ENCODE measurements around the gene TYW5.

Gene TYW5

GRCh38 chr2:199975273-199975895 lies 20.1 kb upstream of the TYW5 start:
- no peak overlapping the region for H2AK5ac ChIP-seq (ENCODE audit: low read depth, low read length)
- no peak overlapping the region for H4K91ac ChIP-seq (ENCODE audit: low read depth, low read length, poor library complexity)
- no peak overlapping the region for H3K27ac ChIP-seq (replicated peaks; ENCODE audit: low read length)
- H3K36me3 ChIP-seq (replicated peaks in 1 of 2; ENCODE audit: control insufficient read depth in 2 of 2, insufficient read depth in 2 of 2, low read length in 2 of 2), result peaks cover 0 to 7% of the 10 kb centered on the region in 2 donors
- no peak overlapping the region for H2BK120ac ChIP-seq (ENCODE audit: low read depth, low read length)
- H3K4me1 ChIP-seq (ENCODE audit: control insufficient read depth in 2 of 2, insufficient read depth in 1 of 2, low read depth in 1 of 2, low read length in 2 of 2), result peaks cover 2 to 4% of the 10 kb centered on the region in 2 donors
- H2BK12ac ChIP-seq (ENCODE audit: low read length), result no peak overlapping the region
- no peak overlapping the region for H3K18ac ChIP-seq (ENCODE audit: low read length)
- no peaks in the 10 kb centered on the region for H3K9me3 ChIP-seq (replicated peaks in 1 of 2; ENCODE audit: control insufficient read depth in 2 of 2, insufficient read depth in 1 of 2, low read depth in 1 of 2, low read length in 2 of 2)
- no peak overlapping the region for H3K4me3 ChIP-seq (ENCODE audit: low read length in 2 of 2)
- H3K4me2 ChIP-seq (ENCODE audit: insufficient read depth, low read length, poor library complexity, severe bottlenecking), result no peak overlapping the region
- WGBS, 2 donors (ENCODE audit: extremely low coverage in 2 of 2, insufficient read length in 2 of 2, insufficient replicate concordance in 1 of 2), result no CpG with 5 or more reads among the region's 3 CpGs
- no peak overlapping the region for H3K4ac ChIP-seq (ENCODE audit: low read length)
- DNase-seq (ENCODE audit: low spot score), result no peak
- no peak overlapping the region for H3K23ac ChIP-seq (ENCODE audit: low read depth, low read length, poor library complexity)
- H2BK15ac ChIP-seq (ENCODE audit: low read length), result no peak overlapping the region
- H2BK5ac ChIP-seq (ENCODE audit: low read length), result no peak overlapping the region
- no peak overlapping the region for H2AFZ ChIP-seq (ENCODE audit: low read length)
- no peak overlapping the region for H3K14ac ChIP-seq (ENCODE audit: low read length)
- no peak overlapping the region for H3K9ac ChIP-seq (ENCODE audit: low read depth, low read length, poor library complexity)
- no peak overlapping the region for H4K8ac ChIP-seq (ENCODE audit: low read depth, low read length)
- no peaks in the 10 kb centered on the region for H3K79me1 ChIP-seq (ENCODE audit: low read depth, low read length)
- H3K27me3 ChIP-seq (ENCODE audit: control insufficient read depth in 3 of 3, insufficient read depth in 3 of 3, low read depth in 1 of 3, low read length in 3 of 3), result no peaks in the 10 kb centered on the region

- H2AK5ac ChIP-seq (ENCODE audit: low read depth, low read length), result no peak overlapping the region
- no peak overlapping the region for H3K4ac ChIP-seq (ENCODE audit: low read length)
- no peak overlapping the region for H4K91ac ChIP-seq (ENCODE audit: low read depth, low read length, poor library complexity)
- H3K79me1 ChIP-seq (ENCODE audit: low read depth, low read length), result no peaks in the 10 kb centered on the region
- no peak overlapping the region for H4K8ac ChIP-seq (ENCODE audit: low read depth, low read length)
- H3K4me2 ChIP-seq (ENCODE audit: insufficient read depth, low read length, poor library complexity, severe bottlenecking), result no peak overlapping the region
- H3K9ac ChIP-seq (ENCODE audit: low read depth, low read length, poor library complexity), result no peak overlapping the region
- H2BK15ac ChIP-seq (ENCODE audit: low read length), result no peak overlapping the region
- H3K27me3 ChIP-seq (ENCODE audit: control insufficient read depth in 3 of 3, insufficient read depth in 3 of 3, low read depth in 1 of 3, low read length in 3 of 3), result no peaks in the 10 kb centered on the region
- H3K4me3 ChIP-seq (ENCODE audit: low read length in 2 of 2), result no peak overlapping the region
- H2AFZ ChIP-seq (ENCODE audit: low read length), result no peak overlapping the region
- no peak for DNase-seq (ENCODE audit: low spot score)
- no CpG with 5 or more reads among the region's 2 CpGs for WGBS, 2 donors (ENCODE audit: extremely low coverage in 2 of 2, insufficient read length in 2 of 2, insufficient replicate concordance in 1 of 2)
- no peak overlapping the region for H2BK5ac ChIP-seq (ENCODE audit: low read length)
- H2BK12ac ChIP-seq (ENCODE audit: low read length), result no peak overlapping the region
- H3K4me1 ChIP-seq (ENCODE audit: control insufficient read depth in 2 of 2, insufficient read depth in 1 of 2, low read depth in 1 of 2, low read length in 2 of 2), result no peaks in the 10 kb centered on the region
- no peak overlapping the region for H3K27ac ChIP-seq (replicated peaks; ENCODE audit: low read length)
- peaks cover 0 to 12% of the 10 kb centered on the region in 2 donors for H3K36me3 ChIP-seq (replicated peaks in 1 of 2; ENCODE audit: control insufficient read depth in 2 of 2, insufficient read depth in 2 of 2, low read length in 2 of 2)
- no peak overlapping the region for H3K23ac ChIP-seq (ENCODE audit: low read depth, low read length, poor library complexity)
- H3K14ac ChIP-seq (ENCODE audit: low read length), result no peak overlapping the region
- no peaks in the 10 kb centered on the region for H3K9me3 ChIP-seq (replicated peaks in 1 of 2; ENCODE audit: control insufficient read depth in 2 of 2, insufficient read depth in 1 of 2, low read depth in 1 of 2, low read length in 2 of 2)
- no peak overlapping the region for H3K18ac ChIP-seq (ENCODE audit: low read length)
- H2BK120ac ChIP-seq (ENCODE audit: low read depth, low read length), result no peak overlapping the region
Measured at GRCh38 chr2:199973703-199974102, 18.4 kb upstream of the TYW5 start.

DNA sequence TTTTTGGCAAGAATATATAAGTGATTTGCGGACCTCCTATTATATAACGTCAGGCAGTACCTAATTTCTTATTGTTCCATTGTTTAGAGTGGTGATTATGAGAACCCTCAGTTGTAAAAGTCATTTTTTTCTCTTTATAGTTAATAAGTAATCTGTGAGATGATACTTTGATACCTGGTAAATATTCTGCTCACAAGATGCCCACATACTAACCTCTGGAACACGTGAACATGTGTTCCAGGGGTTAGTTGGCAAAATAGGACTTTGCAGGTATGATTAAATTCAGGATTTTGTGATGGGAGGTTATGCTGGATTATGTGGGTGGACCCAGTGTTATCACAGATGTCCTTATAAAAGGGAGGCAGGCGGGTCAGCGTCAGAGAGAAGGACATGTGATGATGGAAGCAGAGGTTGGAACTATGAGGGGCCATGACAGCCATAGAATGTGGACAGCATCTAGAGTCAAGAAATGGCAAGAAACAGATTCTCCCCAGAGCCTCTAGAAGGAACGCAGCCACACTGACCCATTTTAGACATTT lies 16.9 kb upstream of the TYW5 start:
- no peak overlapping the region for H2AFZ ChIP-seq (ENCODE audit: low read length)
- H3K27ac ChIP-seq (replicated peaks; ENCODE audit: low read length), result no peak overlapping the region
- no peaks in the 10 kb centered on the region for H3K4me1 ChIP-seq (ENCODE audit: control insufficient read depth in 2 of 2, insufficient read depth in 1 of 2, low read depth in 1 of 2, low read length in 2 of 2)
- H3K4me3 ChIP-seq (ENCODE audit: low read length in 2 of 2), result no peak overlapping the region
- H2BK15ac ChIP-seq (ENCODE audit: low read length), result no peak overlapping the region
- H2BK120ac ChIP-seq (ENCODE audit: low read depth, low read length), result no peak overlapping the region
- H3K36me3 ChIP-seq (replicated peaks in 1 of 2; ENCODE audit: control insufficient read depth in 2 of 2, insufficient read depth in 2 of 2, low read length in 2 of 2), result peaks cover 0 to 22% of the 10 kb centered on the region in 2 donors
- H3K4ac ChIP-seq (ENCODE audit: low read length), result no peak overlapping the region
- no peak overlapping the region for H2BK12ac ChIP-seq (ENCODE audit: low read length)
- H3K79me1 ChIP-seq (ENCODE audit: low read depth, low read length), result no peaks in the 10 kb centered on the region
- H3K18ac ChIP-seq (ENCODE audit: low read length), result no peak overlapping the region
- no peak overlapping the region for H4K8ac ChIP-seq (ENCODE audit: low read depth, low read length)
- H3K14ac ChIP-seq (ENCODE audit: low read length), result no peak overlapping the region
- no peak overlapping the region for H3K4me2 ChIP-seq (ENCODE audit: insufficient read depth, low read length, poor library complexity, severe bottlenecking)
- H4K91ac ChIP-seq (ENCODE audit: low read depth, low read length, poor library complexity), result no peak overlapping the region
- WGBS, 2 donors (ENCODE audit: extremely low coverage in 2 of 2, insufficient read length in 2 of 2, insufficient replicate concordance in 1 of 2), result no CpG with 5 or more reads among the region's 6 CpGs
- DNase-seq (ENCODE audit: low spot score), result no peak
- no peak overlapping the region for H3K23ac ChIP-seq (ENCODE audit: low read depth, low read length, poor library complexity)
- H2BK5ac ChIP-seq (ENCODE audit: low read length), result no peak overlapping the region
- H3K9me3 ChIP-seq (replicated peaks in 1 of 2; ENCODE audit: control insufficient read depth in 2 of 2, insufficient read depth in 1 of 2, low read depth in 1 of 2, low read length in 2 of 2), result no peaks in the 10 kb centered on the region
- H2AK5ac ChIP-seq (ENCODE audit: low read depth, low read length), result no peak overlapping the region
- H3K9ac ChIP-seq (ENCODE audit: low read depth, low read length, poor library complexity), result no peak overlapping the region
- H3K27me3 ChIP-seq (ENCODE audit: control insufficient read depth in 3 of 3, insufficient read depth in 3 of 3, low read depth in 1 of 3, low read length in 3 of 3), result no peaks in the 10 kb centered on the region

DNA sequence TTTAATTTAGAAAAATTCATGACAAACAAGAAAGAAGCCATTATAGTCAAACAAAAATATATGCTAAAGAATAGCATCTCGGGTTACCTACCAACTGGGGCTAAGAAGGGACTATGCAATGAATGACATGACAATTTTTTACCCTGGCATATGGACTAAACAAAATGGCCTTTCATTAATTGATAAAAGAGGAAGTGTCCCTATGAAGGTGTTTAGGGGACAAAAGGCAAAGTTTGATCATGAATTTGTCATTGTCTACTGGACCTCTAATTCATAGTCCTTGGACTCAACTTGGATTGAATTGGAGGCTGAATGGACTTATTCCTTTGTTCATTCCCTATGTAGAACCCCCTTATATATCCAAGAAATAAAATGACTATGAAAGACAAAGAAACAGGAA lies 12.8 kb upstream of the TYW5 start:
- no CpG with 5 or more reads among the region's 1 CpG for WGBS, 2 donors (ENCODE audit: extremely low coverage in 2 of 2, insufficient read length in 2 of 2, insufficient replicate concordance in 1 of 2)
- H2AFZ ChIP-seq (ENCODE audit: low read length), result no peak overlapping the region
- no peak overlapping the region for H2BK120ac ChIP-seq (ENCODE audit: low read depth, low read length)
- no peak overlapping the region for H4K91ac ChIP-seq (ENCODE audit: low read depth, low read length, poor library complexity)
- no peak overlapping the region for H3K14ac ChIP-seq (ENCODE audit: low read length)
- H2AK5ac ChIP-seq (ENCODE audit: low read depth, low read length), result no peak overlapping the region
- H3K9ac ChIP-seq (ENCODE audit: low read depth, low read length, poor library complexity), result no peak overlapping the region
- H3K9me3 ChIP-seq (replicated peaks in 1 of 2; ENCODE audit: control insufficient read depth in 2 of 2, insufficient read depth in 1 of 2, low read depth in 1 of 2, low read length in 2 of 2), result no peaks in the 10 kb centered on the region
- no peak overlapping the region for H2BK15ac ChIP-seq (ENCODE audit: low read length)
- no peak overlapping the region for H3K27ac ChIP-seq (replicated peaks; ENCODE audit: low read length)
- no peak overlapping the region for H3K23ac ChIP-seq (ENCODE audit: low read depth, low read length, poor library complexity)
- DNase-seq (ENCODE audit: low spot score), result no peak
- no peak overlapping the region for H4K8ac ChIP-seq (ENCODE audit: low read depth, low read length)
- H3K4ac ChIP-seq (ENCODE audit: low read length), result no peak overlapping the region
- no peak overlapping the region for H3K4me3 ChIP-seq (ENCODE audit: low read length in 2 of 2)
- peaks cover 2 to 58% of the 10 kb centered on the region in 2 donors for H3K36me3 ChIP-seq (replicated peaks in 1 of 2; ENCODE audit: control insufficient read depth in 2 of 2, insufficient read depth in 2 of 2, low read length in 2 of 2)
- H2BK5ac ChIP-seq (ENCODE audit: low read length), result no peak overlapping the region
- H3K27me3 ChIP-seq (ENCODE audit: control insufficient read depth in 3 of 3, insufficient read depth in 3 of 3, low read depth in 1 of 3, low read length in 3 of 3), result no peaks in the 10 kb centered on the region
- H2BK12ac ChIP-seq (ENCODE audit: low read length), result no peak overlapping the region
- H3K79me1 ChIP-seq (ENCODE audit: low read depth, low read length), result no peaks in the 10 kb centered on the region
- H3K18ac ChIP-seq (ENCODE audit: low read length), result no peak overlapping the region
- no peaks in the 10 kb centered on the region for H3K4me1 ChIP-seq (ENCODE audit: control insufficient read depth in 2 of 2, insufficient read depth in 1 of 2, low read depth in 1 of 2, low read length in 2 of 2)
- H3K4me2 ChIP-seq (ENCODE audit: insufficient read depth, low read length, poor library complexity, severe bottlenecking), result no peak overlapping the region

Measured in neuronal stem cell (in vitro differentiated cells).